ENCODE measurements around the gene COPS2. TPM values are rescaled to one million over a fixed set of nuclear protein-coding genes. Genes with fewer than 3 reads are reported as not detected.

The COPS2 gene
- total RNA-seq, 1 donor from 2014 or later: 84.0 TPM

DNA sequence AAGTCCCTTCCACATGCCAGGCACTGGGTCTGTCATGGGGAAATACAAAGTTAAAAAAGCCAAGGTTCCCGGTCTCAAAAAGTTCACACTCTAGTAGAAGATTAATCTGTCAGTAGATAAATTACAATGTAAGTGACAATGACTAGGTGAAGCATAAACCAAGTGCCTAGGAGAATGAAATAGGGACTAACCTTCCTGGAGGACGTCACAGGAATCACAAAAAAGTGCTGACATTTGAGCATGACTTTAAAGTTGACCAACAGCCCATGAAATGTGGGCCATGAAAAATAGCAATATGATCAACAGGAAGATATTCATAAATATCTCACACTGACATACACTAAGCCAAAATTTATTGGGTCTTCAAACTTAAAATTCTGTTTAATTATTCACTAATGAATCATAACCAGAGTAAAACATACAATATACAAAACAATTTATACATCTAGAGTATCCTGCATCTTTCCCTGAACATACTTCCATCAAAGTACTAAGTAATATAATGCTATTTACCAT, 20.0 kb downstream of the COPS2 start:
- Mint-ChIP-seq H3K36me3 (ENCODE audit: insufficient read depth) (peaks cover 16% of the 10 kb centered on the region), H3K9me3 (ENCODE audit: low read depth) (no peaks in the 10 kb centered on the region), H3K4me1 (ENCODE audit: low read depth) (no peaks in the 10 kb centered on the region), H3K27ac (peak overlapping the region; percentile 43), H3K4me3 (ENCODE audit: low read depth) (no peak overlapping the region), H3K27me3 (no peaks in the 10 kb centered on the region)
- TF ChIP-seq, protein P1, sequence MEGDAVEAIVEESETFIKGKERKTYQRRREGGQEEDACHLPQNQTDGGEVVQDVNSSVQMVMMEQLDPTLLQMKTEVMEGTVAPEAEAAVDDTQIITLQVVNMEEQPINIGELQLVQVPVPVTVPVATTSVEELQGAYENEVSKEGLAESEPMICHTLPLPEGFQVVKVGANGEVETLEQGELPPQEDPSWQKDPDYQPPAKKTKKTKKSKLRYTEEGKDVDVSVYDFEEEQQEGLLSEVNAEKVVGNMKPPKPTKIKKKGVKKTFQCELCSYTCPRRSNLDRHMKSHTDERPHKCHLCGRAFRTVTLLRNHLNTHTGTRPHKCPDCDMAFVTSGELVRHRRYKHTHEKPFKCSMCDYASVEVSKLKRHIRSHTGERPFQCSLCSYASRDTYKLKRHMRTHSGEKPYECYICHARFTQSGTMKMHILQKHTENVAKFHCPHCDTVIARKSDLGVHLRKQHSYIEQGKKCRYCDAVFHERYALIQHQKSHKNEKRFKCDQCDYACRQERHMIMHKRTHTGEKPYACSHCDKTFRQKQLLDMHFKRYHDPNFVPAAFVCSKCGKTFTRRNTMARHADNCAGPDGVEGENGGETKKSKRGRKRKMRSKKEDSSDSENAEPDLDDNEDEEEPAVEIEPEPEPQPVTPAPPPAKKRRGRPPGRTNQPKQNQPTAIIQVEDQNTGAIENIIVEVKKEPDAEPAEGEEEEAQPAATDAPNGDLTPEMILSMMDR (IDR thresholded peaks at IDR 0.05; ENCODE audit: unreplicated experiment): no peak
- no peak for DNase-seq (ENCODE audit: low spot score, unreplicated experiment)

DNA sequence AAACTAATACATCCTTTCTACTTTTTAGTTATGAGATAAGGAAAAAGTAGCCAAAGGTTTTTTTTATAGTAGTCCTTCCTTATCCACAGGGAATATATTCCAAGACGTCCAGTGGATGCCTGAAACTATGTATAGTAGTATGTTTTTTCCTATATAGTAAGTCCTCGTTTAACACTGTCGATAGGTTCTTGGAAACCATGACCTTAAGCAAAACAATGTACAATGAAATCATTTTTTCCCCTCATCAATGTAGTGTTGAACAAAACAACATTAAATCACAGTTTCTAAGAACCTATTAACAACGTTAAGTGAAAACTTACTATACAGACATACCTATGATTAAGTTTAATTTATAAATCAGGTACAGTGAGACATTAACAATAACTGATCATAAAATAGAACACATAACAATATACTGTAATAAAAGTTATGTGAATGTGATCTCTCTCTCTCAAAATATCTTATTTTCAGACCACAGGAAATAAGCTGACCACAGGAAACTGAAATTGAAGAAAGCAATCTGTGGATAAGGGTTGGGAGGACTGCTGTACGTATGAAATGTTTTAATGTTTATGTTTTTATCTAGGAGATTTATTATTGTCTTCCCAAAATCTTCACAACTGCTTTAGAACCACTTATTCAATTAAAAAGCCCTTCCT, 20.6 kb downstream of the COPS2 start:
- H3K4me1 Mint-ChIP-seq (ENCODE audit: low read depth): no peaks in the 10 kb centered on the region
- peaks cover 18% of the 10 kb centered on the region for H3K36me3 Mint-ChIP-seq (ENCODE audit: insufficient read depth)
- no peak overlapping the region for H3K4me3 Mint-ChIP-seq (ENCODE audit: low read depth)
- H3K9me3 Mint-ChIP-seq (ENCODE audit: low read depth): no peaks in the 10 kb centered on the region
- TF ChIP-seq, protein P1 (IDR thresholded peaks at IDR 0.05; ENCODE audit: unreplicated experiment): no peak
- DNase-seq (ENCODE audit: low spot score, unreplicated experiment): no peak
- no peaks in the 10 kb centered on the region for H3K27me3 Mint-ChIP-seq
- H3K27ac Mint-ChIP-seq: peak overlapping the region; percentile 43

DNA sequence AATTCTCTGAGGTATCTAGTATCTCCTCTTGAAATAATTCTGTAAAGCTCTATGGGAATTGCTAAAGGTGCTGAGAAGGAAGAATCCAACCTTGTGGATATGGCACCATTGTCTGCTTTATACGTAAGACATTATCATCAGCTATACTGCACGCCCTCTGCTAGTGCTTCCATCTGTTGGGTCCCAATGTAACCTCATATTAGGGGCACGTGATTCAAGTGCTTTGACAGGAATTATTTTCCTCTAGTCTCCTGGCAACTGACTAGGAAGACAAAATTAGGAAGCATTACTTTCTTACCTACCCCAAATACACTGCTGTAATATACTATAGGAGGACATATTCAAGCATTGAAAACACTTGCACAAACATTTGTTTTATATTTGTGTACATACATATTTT, 24.0 kb downstream of the COPS2 start:
- H3K4me3 Mint-ChIP-seq (ENCODE audit: low read depth): no peak overlapping the region
- H3K27ac Mint-ChIP-seq: no peak overlapping the region
- H3K36me3 Mint-ChIP-seq (ENCODE audit: insufficient read depth): peaks cover 25% of the 10 kb centered on the region
- no peaks in the 10 kb centered on the region for H3K27me3 Mint-ChIP-seq
- H3K4me1 Mint-ChIP-seq (ENCODE audit: low read depth): no peaks in the 10 kb centered on the region
- H3K9me3 Mint-ChIP-seq (ENCODE audit: low read depth): no peaks in the 10 kb centered on the region
- no peak for DNase-seq (ENCODE audit: low spot score, unreplicated experiment)
- TF ChIP-seq, protein P1 (IDR thresholded peaks at IDR 0.05; ENCODE audit: unreplicated experiment): no peak

DNA sequence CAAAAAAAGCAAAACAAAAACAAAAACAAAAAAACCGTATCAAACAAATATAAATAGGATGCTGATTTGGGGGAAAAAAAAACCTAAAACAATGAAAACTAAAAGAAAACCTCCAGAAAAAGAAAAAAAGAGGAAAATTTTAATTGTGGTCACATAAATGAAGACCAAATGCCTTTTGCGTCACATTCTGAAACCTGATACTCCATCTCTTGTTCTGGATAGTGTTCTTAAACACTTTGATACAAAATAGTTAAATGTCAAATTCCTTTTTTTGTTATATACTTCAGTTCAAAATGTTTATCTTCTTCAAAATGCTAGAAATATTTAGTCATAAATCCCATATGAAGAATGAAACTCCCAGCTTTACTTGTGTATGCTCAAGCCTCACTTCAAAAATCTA, 31.0 kb downstream of the COPS2 start:
- Mint-ChIP-seq H3K36me3 (ENCODE audit: insufficient read depth) (peaks cover 6% of the 10 kb centered on the region), H3K4me3 (ENCODE audit: low read depth) (no peak overlapping the region), H3K27me3 (no peaks in the 10 kb centered on the region), H3K27ac (no peak overlapping the region), H3K9me3 (ENCODE audit: low read depth) (no peaks in the 10 kb centered on the region), H3K4me1 (ENCODE audit: low read depth) (no peaks in the 10 kb centered on the region)
- no peak for DNase-seq (ENCODE audit: low spot score, unreplicated experiment)
- TF ChIP-seq, protein P1 (IDR thresholded peaks at IDR 0.05; ENCODE audit: unreplicated experiment): no peak

DNA sequence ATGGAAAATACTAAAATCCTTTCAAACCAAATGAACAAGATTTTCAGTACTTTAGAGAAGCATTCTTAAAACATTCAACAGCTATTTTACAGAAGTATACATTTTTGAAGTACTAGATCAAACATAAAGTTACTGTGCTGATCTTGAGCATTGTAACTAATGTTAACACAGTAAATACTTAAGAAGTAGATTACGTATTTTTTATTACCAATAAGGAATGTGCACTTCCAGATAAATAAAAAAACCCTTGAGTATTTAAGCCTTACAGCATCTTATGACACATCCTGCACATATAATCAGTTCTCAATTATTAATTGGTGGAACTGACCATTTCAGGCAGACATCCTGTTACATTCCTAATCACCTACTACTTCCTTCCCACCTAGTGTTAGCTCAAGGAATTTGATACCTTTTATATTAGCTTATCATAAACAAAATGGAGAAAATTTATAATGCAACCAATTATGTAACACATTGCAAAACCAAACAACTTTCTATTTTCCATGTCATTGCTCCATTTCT, 32.8 kb downstream of the COPS2 start:
- H3K4me1 Mint-ChIP-seq (ENCODE audit: low read depth): no peaks in the 10 kb centered on the region
- H3K36me3 Mint-ChIP-seq (ENCODE audit: insufficient read depth): peaks cover 1% of the 10 kb centered on the region
- DNase-seq (ENCODE audit: low spot score, unreplicated experiment): no peak
- no peak overlapping the region for H3K4me3 Mint-ChIP-seq (ENCODE audit: low read depth)
- H3K27me3 Mint-ChIP-seq: no peaks in the 10 kb centered on the region
- H3K9me3 Mint-ChIP-seq (ENCODE audit: low read depth): no peaks in the 10 kb centered on the region
- TF ChIP-seq, protein P1 (IDR thresholded peaks at IDR 0.05; ENCODE audit: unreplicated experiment): no peak
- H3K27ac Mint-ChIP-seq: no peak overlapping the region

Measured in progenitor cell of endocrine pancreas (in vitro differentiated cells).